HEK293T (cell line): Measurements from ENCODE around the gene NFIX.

Source experiments
- FOXK2 ChIP-seq: fragments of 450-650 bp; IDR thresholded peaks from 2 replicates; pipeline ENCODE4 v1.6.1; 2016; ENCODE audit warnings: mild to moderate bottlenecking
- NFRKB ChIP-seq: fragments of 450-650 bp; IDR thresholded peaks from 2 replicates; pipeline ENCODE4 v1.6.1; 2016; ENCODE audit warnings: mild to moderate bottlenecking, moderate library complexity
- PKNOX1 ChIP-seq: fragments of 450-650 bp; IDR thresholded peaks from 2 replicates; pipeline ENCODE4 v1.6.1; 2016

- TF ChIP-seq NFRKB (no peak), FOXK2 (no peak), PKNOX1 (no peak)
These were observed 43.3 kb downstream of the NFIX start for GRCh38 chr19:13038306-13039210.
